HepG2 (cell line): Measurements from ENCODE around the gene BAHCC1. TPM values are rescaled to one million over a fixed set of nuclear protein-coding genes. Genes with fewer than 3 reads are reported as not detected.

ENCODE experiments used
- AGO2 ChIP-seq: fragments of 200-400 bp; formaldehyde crosslinking; optimal IDR thresholded peaks from 2 replicates; pipeline ENCODE3; 2017; ENCODE audit warnings: mild to moderate bottlenecking, low read depth, low read length, moderate library complexity
- GMEB2 ChIP-seq: IDR thresholded peaks from 2 replicates; pipeline ENCODE4 v1.6.1; 2016; ENCODE audit warnings: missing biosample characterization, missing genetic modification reagents, low read depth
- HOXA3 ChIP-seq: sonication (generic); formaldehyde crosslinking; IDR thresholded peaks from 2 replicates; pipeline ENCODE4 v1.5.0; 2020; ENCODE audit warnings: missing genetic modification reagents
- HOXD1 ChIP-seq: sonication (generic); formaldehyde crosslinking; IDR thresholded peaks from 2 replicates; pipeline ENCODE4 v1.5.0; 2020; ENCODE audit warnings: missing genetic modification reagents
- ISX ChIP-seq: sonication (generic); formaldehyde crosslinking; conservative IDR thresholded peaks from 2 replicates; pipeline ENCODE4 v1.5.0; 2020; ENCODE audit warnings: missing genetic modification reagents
- KLF6 ChIP-seq: IDR thresholded peaks from 2 replicates; pipeline ENCODE4 v1.8.0; 2016; ENCODE audit warnings: missing biosample characterization, missing genetic modification reagents
- LCORL ChIP-seq, 2 experiments: fragments of 450-650 bp in 1 of 2; sonication (generic) in 1 of 2; formaldehyde crosslinking in 1 of 2; IDR thresholded peaks; 2 replicates each; pipeline versions ENCODE4 v1.5.0 to v1.6.1; 2017 to 2020; ENCODE audit warnings: antibody characterized with exemption in 1 of 2, missing genetic modification reagents in 1 of 2
- REXO4 ChIP-seq: sonication (generic); formaldehyde crosslinking; IDR thresholded peaks from 2 replicates; pipeline ENCODE4 v1.8.0; 2022; ENCODE audit warnings: missing genetic modification reagents, mild to moderate bottlenecking, borderline replicate concordance
- SMARCC2 ChIP-seq: fragments of 450-650 bp; IDR thresholded peaks from 2 replicates; pipeline ENCODE4 v1.6.1; 2017; ENCODE audit warnings: antibody characterized with exemption, mild to moderate bottlenecking
- TGIF2 ChIP-seq: IDR thresholded peaks from 2 replicates; pipeline ENCODE4 v1.6.1; 2016; ENCODE audit warnings: control low read depth, missing compliant biosample characterization
- ZBTB7B ChIP-seq: sonication (generic); formaldehyde crosslinking; IDR thresholded peaks from 2 replicates; pipeline ENCODE4 v1.4.0; 2020; ENCODE audit warnings: missing genetic modification reagents
- ZNF180 ChIP-seq: sonication (generic); formaldehyde crosslinking; IDR thresholded peaks from 2 replicates; pipeline ENCODE4 v1.4.0; 2020; ENCODE audit warnings: low read depth, missing genetic modification reagents, borderline replicate concordance
- ZNF253 ChIP-seq: sonication (generic); formaldehyde crosslinking; IDR thresholded peaks from 2 replicates; pipeline ENCODE4 v1.8.0; 2022; ENCODE audit warnings: mild to moderate bottlenecking, missing genetic modification reagents, borderline replicate concordance
- ZNF260 ChIP-seq: sonication (generic); formaldehyde crosslinking; IDR thresholded peaks from 2 replicates; pipeline ENCODE4 v1.4.0; 2020; ENCODE audit warnings: missing genetic modification reagents, low read depth, mild to moderate bottlenecking, borderline replicate concordance
- ZNF431 ChIP-seq: sonication (generic); formaldehyde crosslinking; IDR thresholded peaks from 2 replicates; pipeline ENCODE4 v1.9.0; 2022; ENCODE audit warnings: missing genetic modification reagents, low read depth, mild to moderate bottlenecking, borderline replicate concordance
- ZNF496 ChIP-seq: sonication (generic); formaldehyde crosslinking; IDR thresholded peaks from 2 replicates; pipeline ENCODE4 v1.8.1; 2023; ENCODE audit warnings: mild to moderate bottlenecking, moderate library complexity, missing genetic modification reagents; ENCODE audit not compliant: insufficient replicate concordance
- ZNF574 ChIP-seq: sonication (generic); formaldehyde crosslinking; IDR thresholded peaks from 2 replicates; pipeline ENCODE4 v1.4.0; 2020; ENCODE audit warnings: missing genetic modification reagents
- ZNF672 ChIP-seq: sonication (generic); formaldehyde crosslinking; IDR thresholded peaks from 2 replicates; pipeline ENCODE4 v1.8.1; 2022; ENCODE audit warnings: missing genetic modification reagents
- polyA plus RNA-seq, 8 experiments: library from polyadenylated mRNA; depleted of rRNA in 3 of 8; stranded (reverse) in 7 of 8; unstranded in 1 of 8; fragments of >200 nt; fragmentation: Illumina TruSeq in 4 of 8; extraction: Trizol in 4 of 8; gene quantifications; 2 replicates each; pipeline versions ENCODE4 v1.2.1 to v1.2.3, GENCODE V29; 2011 to 2016; ENCODE audit warnings: low read depth in 4 of 8, missing spikeins in 1 of 8, mixed read lengths in 1 of 8; ENCODE audit not compliant: insufficient read depth in 1 of 8
- total RNA-seq, 5 experiments: library from RNA; depleted of rRNA; stranded (reverse); fragments of >200 nt; fragmentation: Illumina TruSeq; extraction: Trizol; gene quantifications; 2 replicates each; pipeline ENCODE4 v1.2.3, GENCODE V29; 2016; ENCODE audit warnings: low read depth in 1 of 5
- TF ChIP-seq, protein P1 (sequence below): sonication (generic); formaldehyde crosslinking; IDR thresholded peaks from 2 replicates; pipeline ENCODE4 v1.4.0; 2020; ENCODE audit warnings: low read depth, mild to moderate bottlenecking, missing genetic modification reagents
- TF ChIP-seq, protein P2 (sequence below): sonication (generic); formaldehyde crosslinking; IDR thresholded peaks from 2 replicates; pipeline ENCODE4 v1.8.1; 2023; ENCODE audit warnings: missing genetic modification reagents, inconsistent platforms, borderline replicate concordance

Gene BAHCC1
- total and polyA plus RNA-seq, 2 of the 13 experiments (the other 11 are each of a cell fraction or from before 2014, with no cell fraction given) = 1.4 to 1.7 TPM

DNA sequence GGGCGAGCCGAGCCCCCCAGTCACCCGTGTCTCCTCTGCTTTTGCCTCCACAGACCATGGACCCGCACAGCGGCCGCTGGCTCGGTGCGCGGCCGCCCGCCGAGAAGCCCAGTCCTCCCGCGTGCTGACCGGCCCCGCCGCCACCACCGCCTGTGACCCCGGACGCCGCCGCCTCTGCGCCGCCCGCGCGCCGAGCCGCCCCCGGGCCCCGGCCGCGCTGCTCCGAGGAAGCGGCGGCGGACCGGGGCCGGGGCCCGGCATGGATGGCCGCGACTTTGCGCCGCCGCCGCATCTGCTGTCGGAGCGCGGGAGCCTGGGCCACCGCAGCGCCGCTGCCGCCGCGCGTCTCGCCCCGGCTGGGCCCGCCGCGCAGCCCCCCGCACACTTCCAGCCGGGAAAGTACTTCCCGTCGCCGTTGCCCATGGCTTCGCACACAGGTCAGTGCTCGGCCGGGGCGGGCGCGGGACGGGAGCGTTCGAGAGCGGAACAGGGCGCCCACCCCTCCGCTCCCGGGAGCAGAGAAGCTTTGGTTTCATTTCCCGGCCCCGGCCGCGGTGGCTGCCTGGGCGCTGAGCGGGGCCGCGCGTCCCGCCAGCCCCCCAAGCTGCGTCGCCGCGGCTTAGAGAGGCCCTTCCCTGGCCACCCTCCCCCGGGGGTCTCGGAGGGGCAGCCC, 4.4 kb downstream of the BAHCC1 start (continued):
- no peak for TF ChIP-seq GMEB2 (CRISPR knock-in tag)
- TF ChIP-seq ZNF672 = no peak
- no peak for TF ChIP-seq ISX (CRISPR knock-in tag)
- TF ChIP-seq ZNF260 (CRISPR knock-in tag) = no peak
- no peak for TF ChIP-seq TGIF2 (CRISPR knock-in tag)
- TF ChIP-seq ZBTB7B = peak; percentile 55; the same call in 1 of the 2 replicates
- no peak for TF ChIP-seq HOXD1 (CRISPR knock-in tag)
- no peak for TF ChIP-seq LCORL (IDR thresholded peaks at IDR 0.05)
- no peak for TF ChIP-seq LCORL (CRISPR knock-in tag; IDR thresholded peaks at IDR 0.05)
- no peak for TF ChIP-seq ZNF180 (CRISPR knock-in tag)
- TF ChIP-seq, protein P1, sequence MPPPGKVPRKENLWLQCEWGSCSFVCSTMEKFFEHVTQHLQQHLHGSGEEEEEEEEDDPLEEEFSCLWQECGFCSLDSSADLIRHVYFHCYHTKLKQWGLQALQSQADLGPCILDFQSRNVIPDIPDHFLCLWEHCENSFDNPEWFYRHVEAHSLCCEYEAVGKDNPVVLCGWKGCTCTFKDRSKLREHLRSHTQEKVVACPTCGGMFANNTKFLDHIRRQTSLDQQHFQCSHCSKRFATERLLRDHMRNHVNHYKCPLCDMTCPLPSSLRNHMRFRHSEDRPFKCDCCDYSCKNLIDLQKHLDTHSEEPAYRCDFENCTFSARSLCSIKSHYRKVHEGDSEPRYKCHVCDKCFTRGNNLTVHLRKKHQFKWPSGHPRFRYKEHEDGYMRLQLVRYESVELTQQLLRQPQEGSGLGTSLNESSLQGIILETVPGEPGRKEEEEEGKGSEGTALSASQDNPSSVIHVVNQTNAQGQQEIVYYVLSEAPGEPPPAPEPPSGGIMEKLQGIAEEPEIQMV (CRISPR knock-in tag) = no peak
- TF ChIP-seq SMARCC2 = no peak
- 0 out of 2 replicates have a peak, but pooled peaks have one; percentile 9 for TF ChIP-seq HOXA3 (CRISPR knock-in tag)
- no peak for TF ChIP-seq KLF6 (CRISPR knock-in tag)
- TF ChIP-seq REXO4 (CRISPR knock-in tag) = no peak
- TF ChIP-seq, protein P2, sequence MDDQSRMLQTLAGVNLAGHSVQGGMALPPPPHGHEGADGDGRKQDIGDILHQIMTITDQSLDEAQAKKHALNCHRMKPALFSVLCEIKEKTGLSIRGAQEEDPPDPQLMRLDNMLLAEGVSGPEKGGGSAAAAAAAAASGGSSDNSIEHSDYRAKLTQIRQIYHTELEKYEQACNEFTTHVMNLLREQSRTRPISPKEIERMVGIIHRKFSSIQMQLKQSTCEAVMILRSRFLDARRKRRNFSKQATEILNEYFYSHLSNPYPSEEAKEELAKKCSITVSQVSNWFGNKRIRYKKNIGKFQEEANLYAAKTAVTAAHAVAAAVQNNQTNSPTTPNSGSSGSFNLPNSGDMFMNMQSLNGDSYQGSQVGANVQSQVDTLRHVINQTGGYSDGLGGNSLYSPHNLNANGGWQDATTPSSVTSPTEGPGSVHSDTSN (CRISPR knock-in tag) = no peak
- TF ChIP-seq ZNF431 (CRISPR knock-in tag) = no peak
- 0 out of 2 replicates have a peak, but pooled peaks have one; percentile 8 for TF ChIP-seq ZNF574
- no peak for TF ChIP-seq ZNF496 (CRISPR knock-in tag)
- no peak for TF ChIP-seq ZNF253 (CRISPR knock-in tag)
- peak; percentile 29 for TF ChIP-seq AGO2
